ENCODE data around the gene NEMF. TPM values are rescaled to one million over a fixed set of nuclear protein-coding genes. Genes with fewer than 3 reads are reported as not detected.
A peak's percentile ranks its signal among the peaks of the same experiment; 100 is the strongest.
"Not testable (repeated sequence)": the region's sequence is repeated elsewhere in the genome, so short reads cannot be mapped to it uniquely, and the experiment has no call there.

Gene NEMF
- total RNA-seq, 2 experiments from 2014 or later, result 63.6 to 71.0 TPM

GRCh38 chr14:49768301-49769121 lies 84.1 kb downstream of the NEMF start:
- H3K27me3 Mint-ChIP-seq, result no peaks in the 10 kb centered on the region
- peaks cover 2% of the 10 kb centered on the region for H3K36me3 Mint-ChIP-seq
- H3K27ac Mint-ChIP-seq, result peak overlapping the region; percentile 95
- CTCF ChIA-PET, result interaction anchor here (0.6 to 4.6 kb wide), 12 partner anchors 15 to 307 kb away, joined by 3 to 63 read pairs (median 6); partner anchors contain the start of genes DNAAF2, NEMF and POLE2
- peaks cover 28% of the 10 kb centered on the region for H3K4me1 Mint-ChIP-seq (ENCODE audit: low read depth)
- POLR2A ChIA-PET, result interaction anchor here (0.6 to 3.4 kb wide), 14 partner anchors 76 to 348 kb away, joined by 3 to 40 read pairs (median 4); partner anchors contain the start of genes DNAAF2, KLHDC1, LRR1 and MGAT2
- no peaks in the 10 kb centered on the region for H3K9me3 Mint-ChIP-seq
- DNase-seq, result peak; percentile 91
- intact Hi-C loops (cut with micrococcal nuclease), result loop anchor here (1.0 to 10.0 kb wide), 9 partner anchors 75 to 556 kb away; partner anchors contain the start of genes KLHDC1, MGAT2, NEMF and POLE2
- peak overlapping the region; percentile 88 for H3K4me3 Mint-ChIP-seq

- Mint-ChIP-seq H3K4me3 (peak within 1 kb of the TSS; percentile 88), H3K36me3 (peaks cover 2% of the 10 kb centered on the region), H3K4me1 (ENCODE audit: low read depth) (peaks cover 28% of the 10 kb centered on the region), H3K27ac (peak within 1 kb of the TSS; percentile 100), H3K9me3 (no peaks in the 10 kb centered on the region), H3K27me3 (no peaks in the 10 kb centered on the region)
- ChIA-PET POLR2A (interaction anchor here (0.6 to 3.4 kb wide), 13 partner anchors 75 to 464 kb away, joined by 3 to 40 read pairs (median 5); partner anchors contain the start of genes DNAAF2, KLHDC1, LRR1 and MGAT2), CTCF (interaction anchor here (0.6 to 4.6 kb wide), 16 partner anchors 15 to 553 kb away, joined by 3 to 63 read pairs (median 4); partner anchors contain the start of genes DNAAF2, KLHDC1 and POLE2)
- intact Hi-C loops (cut with micrococcal nuclease), result loop anchor here (1.0 to 10.0 kb wide), 10 partner anchors 74 to 557 kb away; partner anchors contain the start of genes KLHDC1, MGAT2, NEMF and POLE2
- peak; percentile 94 for DNase-seq
These were observed 84.9 kb downstream of the NEMF start, which contains the start of gene KLHDC2 for GRCh38 chr14:49767571-49768300. KLHDC2 (plus strand) TSS chr14:49768153; CDS start chr14:49768469, 316 bp downstream.

- H3K4me1 Mint-ChIP-seq (ENCODE audit: low read depth), result peaks cover 28% of the 10 kb centered on the region
- ChIA-PET POLR2A (interaction anchor here (1.0 to 3.4 kb wide), 11 partner anchors 75 to 464 kb away, joined by 3 to 40 read pairs (median 8); partner anchors contain the start of genes DNAAF2, KLHDC1, LRR1 and MGAT2), CTCF (interaction anchor here (0.6 to 4.6 kb wide), 13 partner anchors 14 to 553 kb away, joined by 3 to 63 read pairs (median 5); partner anchors contain the start of genes DNAAF2, KLHDC1 and POLE2)
- intact Hi-C loops (cut with micrococcal nuclease), result loop anchor here (1.0 to 10.0 kb wide), 3 partner anchors 133 to 558 kb away; no protein-coding TSS in a partner anchor
- no peaks in the 10 kb centered on the region for H3K27me3 Mint-ChIP-seq
- no peak for DNase-seq
- H3K27ac Mint-ChIP-seq, result peak overlapping the region; percentile 100
- no peaks in the 10 kb centered on the region for H3K9me3 Mint-ChIP-seq
- H3K4me3 Mint-ChIP-seq, result peak overlapping the region; percentile 88
- H3K36me3 Mint-ChIP-seq, result peaks cover 2% of the 10 kb centered on the region
These were observed 85.4 kb downstream of the NEMF start for GRCh38 chr14:49767270-49767570.

- Mint-ChIP-seq H3K36me3 (peaks cover 2% of the 10 kb centered on the region), H3K4me1 (ENCODE audit: low read depth) (peaks cover 28% of the 10 kb centered on the region), H3K9me3 (no peaks in the 10 kb centered on the region), H3K27me3 (no peaks in the 10 kb centered on the region), H3K27ac (peak overlapping the region; percentile 100), H3K4me3 (peak overlapping the region; percentile 88)
- intact Hi-C loops (cut with micrococcal nuclease), result loop anchor here (1.0 to 10.0 kb wide), 3 partner anchors 133 to 558 kb away; no protein-coding TSS in a partner anchor
- CTCF ChIA-PET, result interaction anchor here (0.8 to 4.6 kb wide), 8 partner anchors 14 to 552 kb away, joined by 3 to 63 read pairs (median 5); partner anchors contain the start of genes DNAAF2 and KLHDC1
- DNase-seq, result no peak
- POLR2A ChIA-PET, result interaction anchor here (0.9 to 3.4 kb wide), 12 partner anchors 74 to 465 kb away, joined by 3 to 40 read pairs (median 6); partner anchors contain the start of genes DNAAF2, KLHDC1, LRR1 and MGAT2
These were observed 85.7 kb downstream of the NEMF start for GRCh38 chr14:49766839-49767238.

- Mint-ChIP-seq H3K27ac (no peak overlapping the region), H3K27me3 (no peaks in the 10 kb centered on the region), H3K4me1 (ENCODE audit: low read depth) (peaks cover 4% of the 10 kb centered on the region), H3K4me3 (no peak overlapping the region), H3K9me3 (no peaks in the 10 kb centered on the region), H3K36me3 (no peaks in the 10 kb centered on the region)
- ChIA-PET POLR2A (no interaction called here), CTCF (no interaction called here)
- intact Hi-C loops (cut with micrococcal nuclease), result loop anchor here (10.0 kb wide), 2 partner anchors 283 to 563 kb away; no protein-coding TSS in a partner anchor
- DNase-seq, result no peak
These were observed 90.6 kb downstream of the NEMF start for GRCh38 chr14:49761839-49762551.

GRCh38 chr14:49755378-49755777 lies 97.2 kb downstream of the NEMF start:
- Mint-ChIP-seq H3K4me3 (no peak overlapping the region), H3K4me1 (ENCODE audit: low read depth) (no peaks in the 10 kb centered on the region), H3K9me3 (peaks cover 4% of the 10 kb centered on the region), H3K36me3 (no peaks in the 10 kb centered on the region), H3K27ac (no peak overlapping the region), H3K27me3 (no peaks in the 10 kb centered on the region)
- ChIA-PET POLR2A (no interaction called here), CTCF (no interaction called here)
- no peak for DNase-seq
- intact Hi-C loops (cut with micrococcal nuclease), result no loop called here

- intact Hi-C loops (cut with micrococcal nuclease), result no loop called here
- ChIA-PET CTCF (no interaction called here), POLR2A (no interaction called here)
- no peak overlapping the region for H3K27ac Mint-ChIP-seq
- H3K27me3 Mint-ChIP-seq, result no peaks in the 10 kb centered on the region
- no peaks in the 10 kb centered on the region for H3K4me1 Mint-ChIP-seq (ENCODE audit: low read depth)
- no peak overlapping the region for H3K4me3 Mint-ChIP-seq
- no peak for DNase-seq
- no peaks in the 10 kb centered on the region for H3K36me3 Mint-ChIP-seq
- peaks cover 4% of the 10 kb centered on the region for H3K9me3 Mint-ChIP-seq
These were observed 98.0 kb downstream of the NEMF start for GRCh38 chr14:49754570-49755097.

- H3K27me3 Mint-ChIP-seq; H3K4me1 Mint-ChIP-seq (ENCODE audit: low read depth); CTCF ChIA-PET; H3K9me3 Mint-ChIP-seq; intact Hi-C loops (cut with micrococcal nuclease); DNase-seq; H3K36me3 Mint-ChIP-seq; H3K4me3 Mint-ChIP-seq; H3K27ac Mint-ChIP-seq; POLR2A ChIA-PET: not testable (repeated sequence)
These were observed 106.1 kb downstream of the NEMF start for GRCh38 chr14:49746476-49746875.

GRCh38 chr14:49745191-49745590 lies 107.4 kb downstream of the NEMF start:
- CTCF ChIA-PET, result no interaction called here
- POLR2A ChIA-PET, result no interaction called here
- Mint-ChIP-seq H3K27me3 (no peaks in the 10 kb centered on the region), H3K27ac (no peak overlapping the region), H3K36me3 (peaks cover 2% of the 10 kb centered on the region), H3K9me3 (no peaks in the 10 kb centered on the region), H3K4me1 (ENCODE audit: low read depth) (no peaks in the 10 kb centered on the region), H3K4me3 (no peak overlapping the region)
- intact Hi-C loops (cut with micrococcal nuclease), result no loop called here
- no peak for DNase-seq

- H3K4me1 Mint-ChIP-seq (ENCODE audit: low read depth); POLR2A ChIA-PET: not testable (repeated sequence)
These were observed 116.9 kb downstream of the NEMF start for GRCh38 chr14:49735669-49736068.

GRCh38 chr14:49733836-49734235 lies 118.8 kb downstream of the NEMF start:
- H3K4me1 Mint-ChIP-seq (ENCODE audit: low read depth), result no peaks in the 10 kb centered on the region
- CTCF ChIA-PET, result no interaction called here
- H3K27ac Mint-ChIP-seq, result no peak overlapping the region
- no peaks in the 10 kb centered on the region for H3K27me3 Mint-ChIP-seq
- intact Hi-C loops (cut with micrococcal nuclease), result no loop called here
- DNase-seq, result no peak
- no peaks in the 10 kb centered on the region for H3K9me3 Mint-ChIP-seq
- POLR2A ChIA-PET, result no interaction called here
- H3K36me3 Mint-ChIP-seq, result peaks cover 4% of the 10 kb centered on the region
- no peak overlapping the region for H3K4me3 Mint-ChIP-seq

More at GRCh38 chr14:49735669-49736068, 116.9 kb downstream of the NEMF start:
- H3K27ac Mint-ChIP-seq; DNase-seq; CTCF ChIA-PET; H3K36me3 Mint-ChIP-seq; H3K4me3 Mint-ChIP-seq; intact Hi-C loops (cut with micrococcal nuclease); H3K27me3 Mint-ChIP-seq; H3K9me3 Mint-ChIP-seq: not testable (repeated sequence)

Data from activated CD4-positive, alpha-beta memory T cell treated with anti-CD3 and anti-CD28 coated beads for 36 hours (primary cell).